Chondrocyte (in vitro differentiated cells): ENCODE measurements around the gene ERI3. TPM values are rescaled to one million over a fixed set of nuclear protein-coding genes. Genes with fewer than 3 reads are reported as not detected.

Experiments used
- DNase-seq: peaks from one replicate; pipeline ENCODE4 v3.0.0; 2021; ENCODE audit warnings: mixed read lengths, low spot score
- H3K27ac Mint-ChIP-seq: one replicate; pipeline ENCODE4 v1.8.0; 2021; ENCODE audit warnings: mild to moderate bottlenecking, moderate library complexity, mixed read lengths; ENCODE audit not compliant: unreplicated experiment
- H3K27me3 Mint-ChIP-seq: 2 replicates; pipeline ENCODE4 v1.8.0; 2021; ENCODE audit warnings: low read depth, mixed read lengths
- H3K36me3 Mint-ChIP-seq: 2 replicates; pipeline ENCODE4 v1.8.0; 2021; ENCODE audit warnings: low read depth, mixed read lengths
- H3K4me1 Mint-ChIP-seq: 2 replicates; pipeline ENCODE4 v1.8.0; 2021; ENCODE audit warnings: low read depth, mild to moderate bottlenecking, mixed read lengths
- H3K4me3 Mint-ChIP-seq: one replicate; pipeline ENCODE4 v1.8.0; 2021; ENCODE audit warnings: mild to moderate bottlenecking, moderate library complexity, mixed read lengths; ENCODE audit not compliant: unreplicated experiment
- H3K9me3 Mint-ChIP-seq: 2 replicates; pipeline ENCODE4 v1.8.0; 2021; ENCODE audit warnings: low read depth, mixed read lengths
- CTCF ChIP-seq: fragments of 200-600 bp; sonication (generic); IDR thresholded peaks from 2 replicates; pipeline ENCODE4 v1.5.0; 2021; ENCODE audit warnings: antibody characterized with exemption, mild to moderate bottlenecking, moderate library complexity
- total RNA-seq: library from RNA; stranded (reverse); gene quantifications from 3 replicates; pipeline ENCODE4 v1.2.1, GENCODE V29; 2021

ERI3 gene
- total RNA-seq, 1 donor from 2014 or later = 46.0 TPM

- Mint-ChIP-seq H3K36me3 (peaks cover 37% of the 10 kb centered on the region), H3K4me3 (no peak overlapping the region), H3K27me3 (no peaks in the 10 kb centered on the region), H3K4me1 (no peaks in the 10 kb centered on the region), H3K9me3 (no peaks in the 10 kb centered on the region), H3K27ac (no peak overlapping the region)
- DNase-seq = no peak
- TF ChIP-seq CTCF = no peak
Observed at GRCh38 chr1:44310006-44310405, 45.1 kb downstream of the ERI3 start.

GRCh38 chr1:44305962-44306422 is 49.1 kb downstream of the ERI3 start:
- no peaks in the 10 kb centered on the region for H3K9me3 Mint-ChIP-seq
- DNase-seq = no peak
- no peaks in the 10 kb centered on the region for H3K27me3 Mint-ChIP-seq
- H3K27ac Mint-ChIP-seq = no peak overlapping the region
- no peak overlapping the region for H3K4me3 Mint-ChIP-seq
- H3K36me3 Mint-ChIP-seq = peaks cover 43% of the 10 kb centered on the region
- H3K4me1 Mint-ChIP-seq = no peaks in the 10 kb centered on the region
- no peak for TF ChIP-seq CTCF

GRCh38 chr1:44303532-44303931 is 51.5 kb downstream of the ERI3 start:
- TF ChIP-seq CTCF = no peak
- no peak overlapping the region for H3K4me3 Mint-ChIP-seq
- H3K27me3 Mint-ChIP-seq = no peaks in the 10 kb centered on the region
- H3K9me3 Mint-ChIP-seq = no peaks in the 10 kb centered on the region
- H3K27ac Mint-ChIP-seq = no peak overlapping the region
- peaks cover 38% of the 10 kb centered on the region for H3K36me3 Mint-ChIP-seq
- no peak for DNase-seq
- no peaks in the 10 kb centered on the region for H3K4me1 Mint-ChIP-seq

GRCh38 chr1:44302541-44302940 is 52.5 kb downstream of the ERI3 start:
- Mint-ChIP-seq H3K4me3 (no peak overlapping the region), H3K9me3 (no peaks in the 10 kb centered on the region), H3K27me3 (no peaks in the 10 kb centered on the region), H3K4me1 (no peaks in the 10 kb centered on the region), H3K27ac (no peak overlapping the region), H3K36me3 (peaks cover 36% of the 10 kb centered on the region)
- no peak for DNase-seq
- TF ChIP-seq CTCF = no peak

GRCh38 chr1:44301442-44301841 is 53.6 kb downstream of the ERI3 start:
- TF ChIP-seq CTCF = no peak
- H3K9me3 Mint-ChIP-seq = no peaks in the 10 kb centered on the region
- H3K4me1 Mint-ChIP-seq = no peaks in the 10 kb centered on the region
- peaks cover 31% of the 10 kb centered on the region for H3K36me3 Mint-ChIP-seq
- DNase-seq = no peak
- no peak overlapping the region for H3K27ac Mint-ChIP-seq
- H3K27me3 Mint-ChIP-seq = no peaks in the 10 kb centered on the region
- no peak overlapping the region for H3K4me3 Mint-ChIP-seq
